K562 (cell line): ENCODE data around the gene IL1RN. TPM values are rescaled to one million over a fixed set of nuclear protein-coding genes. Genes with fewer than 3 reads are reported as not detected.

Experiments used
- ARHGAP35 ChIP-seq: fragments of 450-650 bp; IDR thresholded peaks from 2 replicates; pipeline ENCODE4 v1.6.1; 2018; ENCODE audit not compliant: partially characterized antibody
- ARID1B ChIP-seq: fragments of 450-650 bp; IDR thresholded peaks from 2 replicates; pipeline ENCODE4 v1.6.1; 2016; ENCODE audit warnings: antibody characterized with exemption, mild to moderate bottlenecking, inconsistent platforms
- CREB1 ChIP-seq, 2 experiments: sonication (generic) in 1 of 2; formaldehyde crosslinking in 1 of 2; IDR thresholded peaks; 2 replicates each; pipeline versions ENCODE4 v1.6.1 to v1.8.0; 2012 to 2022; ENCODE audit warnings: inconsistent platforms in 1 of 2, mild to moderate bottlenecking in 1 of 2, missing genetic modification reagents in 1 of 2, moderate library complexity in 1 of 2
- ETV5 ChIP-seq: sonication (generic); formaldehyde crosslinking; IDR thresholded peaks from 2 replicates; pipeline ENCODE4 v1.4.0; 2020; ENCODE audit warnings: low read depth, mild to moderate bottlenecking, missing genetic modification reagents
- GTF2E2 ChIP-seq: fragments of 200-800 bp; sonication (Bioruptor generic); IDR thresholded peaks from 2 replicates; pipeline ENCODE4 v1.6.1; 2016; ENCODE audit warnings: missing genetic modification characterization, missing compliant biosample characterization
- IFI16 ChIP-seq: fragments of 250-450 bp; sonication (Bioruptor Pico); IDR thresholded peaks from 2 replicates; pipeline ENCODE4 v2.1.2; 2022; ENCODE audit warnings: mild to moderate bottlenecking, inconsistent platforms
- JUND ChIP-seq, 2 experiments: IDR thresholded peaks; 2 replicates in 1 of 2; 3 replicates in 1 of 2; pipeline ENCODE4 v1.6.1; 2011; ENCODE audit warnings: borderline replicate concordance in 2 of 2, low read depth in 2 of 2, low read length in 2 of 2, improper control_type of control experiment in 1 of 2, missing biosample characterization in 1 of 2, missing genetic modification characterization in 1 of 2, missing genetic modification reagents in 1 of 2
- LCOR ChIP-seq: sonication (generic); formaldehyde crosslinking; IDR thresholded peaks from 2 replicates; pipeline ENCODE4 v1.8.0; 2022; ENCODE audit warnings: mild to moderate bottlenecking, missing genetic modification reagents
- MEIS2 ChIP-seq: fragments of 450-650 bp; IDR thresholded peaks from 2 replicates; pipeline ENCODE4 v1.6.1; 2014; ENCODE audit warnings: mild to moderate bottlenecking; ENCODE audit not compliant: partially characterized antibody
- NFIX ChIP-seq: fragments of 250-450 bp; sonication (Bioruptor Pico); IDR thresholded peaks from 2 replicates; pipeline ENCODE4 v1.4.0; 2020; ENCODE audit warnings: low read depth, mild to moderate bottlenecking, moderate library complexity
- NR2C2 ChIP-seq, 2 experiments: fragments of 200-800 bp in 1 of 2; sonication (Bioruptor generic) in 1 of 2; sonication (generic) in 1 of 2; formaldehyde crosslinking in 1 of 2; IDR thresholded peaks; 2 replicates each; pipeline versions ENCODE4 v1.6.1 to v1.8.0; 2016 to 2022; ENCODE audit warnings: mild to moderate bottlenecking in 1 of 2, missing compliant biosample characterization in 1 of 2, missing genetic modification characterization in 1 of 2, missing genetic modification reagents in 1 of 2
- OTX1 ChIP-seq: fragments of 450-650 bp; formaldehyde crosslinking; IDR thresholded peaks from 2 replicates; pipeline ENCODE4 v1.4.0; 2022; ENCODE audit warnings: mild to moderate bottlenecking
- STAT5A ChIP-seq: IDR thresholded peaks from 2 replicates; pipeline ENCODE4 v1.6.1; 2012; ENCODE audit warnings: low read length, inconsistent platforms, borderline replicate concordance
- SUPT5H ChIP-seq: fragments of 450-650 bp; IDR thresholded peaks from 2 replicates; pipeline ENCODE4 v1.6.1; 2016
- ZNF23 ChIP-seq: fragments of 250-450 bp; sonication (Bioruptor Pico); IDR thresholded peaks from 2 replicates; pipeline ENCODE4 v1.4.0; 2020; ENCODE audit warnings: mild to moderate bottlenecking
- ZNF41 ChIP-seq: fragments of 250-450 bp; sonication (Bioruptor Pico); conservative IDR thresholded peaks from 2 replicates; pipeline ENCODE4 v1.4.0; 2020; ENCODE audit warnings: mild to moderate bottlenecking
- polyA plus RNA-seq, 8 experiments: library from polyadenylated mRNA; depleted of rRNA in 4 of 8; stranded (reverse) in 5 of 8; unstranded in 3 of 8; fragments of >200 nt; fragmentation: Nextera tagmentation in 2 of 8; fragmentation: Illumina TruSeq in 1 of 8; extraction: Ambion mirVana in 2 of 8; extraction: Trizol in 1 of 8; gene quantifications; 2 replicates each; pipeline versions ENCODE4 v1.2.1 to v1.2.3, GENCODE V29; 2011 to 2014; ENCODE audit warnings: inconsistent platforms in 1 of 8, missing spikeins in 1 of 8
- total RNA-seq, 7 experiments: library from RNA; depleted of rRNA in 6 of 7; stranded (reverse); fragments of >200 nt in 6 of 7; fragmentation: Illumina TruSeq in 2 of 7; extraction: Trizol in 2 of 7; gene quantifications; 2 replicates each; pipeline versions ENCODE4 v1.2.1 to v1.2.3, GENCODE V29; 2011 to 2021; ENCODE audit warnings: low replicate concordance in 1 of 7
- TF ChIP-seq, protein P1 (sequence below), 2 experiments: fragments of 450-650 bp; IDR thresholded peaks; 2 replicates each; pipeline ENCODE4 v1.6.1; 2016; ENCODE audit warnings: mild to moderate bottlenecking in 2 of 2, borderline replicate concordance in 1 of 2, low read depth in 1 of 2, moderate library complexity in 1 of 2
- TF ChIP-seq, protein P2 (sequence below): fragments of 250-450 bp; sonication (Bioruptor Pico); IDR thresholded peaks from 2 replicates; pipeline ENCODE4 v1.8.0; 2021; ENCODE audit warnings: borderline replicate concordance, mild to moderate bottlenecking, moderate library complexity; ENCODE audit not compliant: poor library complexity, severe bottlenecking

Gene IL1RN
- total and polyA plus RNA-seq, 9 of the 15 experiments (the other 6 are each of a cell fraction or from before 2014, with no cell fraction given), result 0.13 TPM; not detected in 8

DNA sequence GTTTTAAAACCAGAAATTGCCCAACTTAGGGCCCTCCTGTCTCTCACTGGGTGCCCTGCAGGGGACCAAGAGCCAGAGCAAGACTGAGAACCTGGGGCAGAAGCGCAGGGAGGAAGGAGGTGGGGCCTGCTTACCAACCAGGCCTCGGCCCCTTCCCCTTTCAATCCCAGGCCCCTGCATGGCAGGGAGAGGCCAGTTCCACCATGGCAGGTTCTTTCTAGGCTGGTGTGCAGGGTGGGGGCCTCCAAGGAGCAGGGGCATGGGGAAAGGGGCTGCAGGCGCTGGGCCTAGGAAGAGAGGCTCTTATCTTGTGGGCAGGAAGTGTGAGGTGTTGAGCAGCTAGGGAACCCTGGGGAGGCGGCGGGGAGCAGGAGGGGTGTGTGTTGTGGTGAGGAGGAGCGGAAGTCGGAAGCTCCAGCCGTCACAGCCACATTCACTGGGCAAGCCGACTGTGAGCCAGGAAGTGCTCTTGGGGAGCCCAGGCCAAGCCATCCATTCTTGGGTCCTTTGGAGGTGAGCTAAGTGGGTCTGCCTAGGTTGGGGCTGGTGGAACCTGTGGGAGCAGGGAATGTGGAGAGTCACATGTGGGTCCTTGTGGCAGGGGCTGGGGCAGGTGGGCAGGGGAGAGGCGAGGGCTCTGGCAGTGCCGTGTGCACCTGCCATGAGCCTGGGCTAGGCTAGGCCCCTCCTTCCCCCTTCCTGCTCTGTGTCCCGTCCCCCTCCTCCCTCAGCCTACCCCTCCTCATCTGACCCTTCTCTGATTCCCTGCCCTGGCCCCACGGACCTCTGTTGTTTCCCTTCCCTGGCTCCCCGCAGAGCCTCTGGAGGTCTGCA lies 46.4 kb downstream of the IL1RN start, which contains the start of gene PSD4 (continued):
- TF ChIP-seq, protein P1, sequence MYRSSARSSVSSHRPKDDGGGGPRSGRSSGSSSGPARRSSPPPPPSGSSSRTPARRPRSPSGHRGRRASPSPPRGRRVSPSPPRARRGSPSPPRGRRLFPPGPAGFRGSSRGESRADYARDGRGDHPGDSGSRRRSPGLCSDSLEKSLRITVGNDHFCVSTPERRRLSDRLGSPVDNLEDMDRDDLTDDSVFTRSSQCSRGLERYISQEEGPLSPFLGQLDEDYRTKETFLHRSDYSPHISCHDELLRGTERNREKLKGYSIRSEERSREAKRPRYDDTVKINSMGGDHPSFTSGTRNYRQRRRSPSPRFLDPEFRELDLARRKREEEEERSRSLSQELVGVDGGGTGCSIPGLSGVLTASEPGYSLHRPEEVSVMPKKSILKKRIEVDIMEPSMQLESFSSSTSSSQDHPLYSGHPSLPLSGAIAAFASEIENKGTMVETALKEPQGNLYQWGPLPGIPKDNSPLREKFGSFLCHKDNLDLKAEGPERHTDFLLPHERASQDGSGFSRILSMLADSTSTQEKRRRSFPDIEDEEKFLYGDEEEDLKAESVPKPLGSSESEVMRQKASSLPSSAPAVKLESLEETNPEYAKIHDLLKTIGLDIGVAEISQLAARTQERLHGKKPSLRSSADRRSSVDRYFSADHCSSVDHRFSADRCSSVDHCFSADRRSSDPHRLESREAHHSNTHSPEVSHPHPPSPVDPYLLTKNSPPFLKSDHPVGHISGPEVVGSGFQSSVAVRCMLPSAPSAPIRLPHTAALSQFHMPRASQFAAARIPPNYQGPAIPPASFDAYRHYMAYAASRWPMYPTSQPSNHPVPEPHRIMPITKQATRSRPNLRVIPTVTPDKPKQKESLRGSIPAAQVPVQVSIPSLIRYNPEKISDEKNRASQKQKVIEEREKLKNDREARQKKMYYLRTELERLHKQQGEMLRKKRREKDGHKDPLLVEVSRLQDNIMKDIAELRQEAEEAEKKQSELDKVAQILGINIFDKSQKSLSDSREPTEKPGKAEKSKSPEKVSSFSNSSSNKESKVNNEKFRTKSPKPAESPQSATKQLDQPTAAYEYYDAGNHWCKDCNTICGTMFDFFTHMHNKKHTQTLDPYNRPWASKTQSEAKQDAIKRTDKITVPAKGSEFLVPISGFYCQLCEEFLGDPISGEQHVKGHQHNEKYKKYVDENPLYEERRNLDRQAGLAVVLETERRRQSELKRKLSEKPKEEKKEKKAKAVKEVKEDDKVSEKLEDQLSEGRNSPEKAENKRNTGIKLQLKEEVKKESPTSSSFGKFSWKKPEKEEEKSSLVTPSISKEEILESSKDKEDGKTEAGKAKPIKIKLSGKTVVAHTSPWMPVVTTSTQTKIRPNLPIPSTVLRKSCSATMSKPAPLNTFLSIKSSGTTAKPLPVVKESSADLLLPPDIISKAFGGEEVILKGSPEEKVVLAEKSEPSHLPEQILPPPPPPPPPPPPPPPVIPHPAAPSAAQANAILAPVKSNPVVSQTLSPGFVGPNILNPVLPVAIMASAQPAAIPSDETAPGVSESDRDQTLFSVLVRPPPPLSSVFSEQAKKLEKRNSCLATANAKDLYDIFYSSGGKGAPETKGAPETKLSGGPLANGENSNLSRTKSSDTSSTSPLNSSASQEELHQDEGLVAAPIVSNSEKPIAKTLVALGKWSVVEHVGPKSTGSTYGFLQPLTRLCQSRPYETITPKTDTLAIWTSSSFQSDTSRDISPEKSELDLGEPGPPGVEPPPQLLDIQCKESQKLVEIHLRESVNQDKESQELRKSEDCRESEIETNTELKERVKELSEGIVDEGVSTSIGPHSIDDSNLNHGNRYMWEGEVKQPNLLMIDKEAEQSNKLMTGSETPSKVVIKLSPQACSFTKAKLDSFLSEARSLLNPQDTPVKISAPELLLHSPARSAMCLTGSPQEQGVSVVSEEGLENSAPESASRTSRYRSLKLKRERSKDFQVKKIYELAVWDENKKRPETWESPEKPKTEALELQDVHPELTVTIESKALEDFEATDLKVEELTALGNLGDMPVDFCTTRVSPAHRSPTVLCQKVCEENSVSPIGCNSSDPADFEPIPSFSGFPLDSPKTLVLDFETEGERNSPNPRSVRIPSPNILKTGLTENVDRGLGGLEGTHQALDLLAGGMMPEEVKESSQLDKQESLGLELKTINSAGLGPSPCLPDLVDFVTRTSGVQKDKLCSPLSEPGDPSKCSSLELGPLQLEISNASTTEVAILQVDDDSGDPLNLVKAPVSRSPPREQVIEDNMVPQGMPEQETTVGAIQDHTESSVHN (IDR thresholded peaks at IDR 0.05; ENCODE audit: borderline replicate concordance in 1 of 2, low read depth in 1 of 2), result no peak
- TF ChIP-seq ARHGAP35 (no peak), JUND (IDR thresholded peaks at IDR 0.05; ENCODE audit: borderline replicate concordance, low read depth, low read length) (peak; percentile 58), JUND (tag; IDR thresholded peaks at IDR 0.05; ENCODE audit: borderline replicate concordance, low read depth, low read length) (peak; percentile 7; the same call in 1 of the 3 replicates), LCOR (CRISPR knock-in tag) (0 out of 2 replicates have a peak, but pooled peaks have one; percentile 26), SUPT5H (peak; percentile 92), NFIX (no peak), STAT5A (no peak), GTF2E2 (tag) (peak; percentile 56; the same call in 1 of the 2 replicates), ARID1B (peak; percentile 67), NR2C2 (CRISPR knock-in tag; IDR thresholded peaks at IDR 0.05) (no peak), NR2C2 (tag; IDR thresholded peaks at IDR 0.05) (peak; percentile 58; the same call in 1 of the 2 replicates), ETV5 (CRISPR knock-in tag) (peak; percentile 94), ZNF41 (CRISPR knock-in tag) (no peak), CREB1 (IDR thresholded peaks at IDR 0.05) (no peak), CREB1 (CRISPR knock-in tag; IDR thresholded peaks at IDR 0.05) (no peak; the same call in 1 of the 2 replicates), ZNF23 (no peak), MEIS2 (no peak), IFI16 (no peak), OTX1 (CRISPR knock-in tag) (peak; percentile 10; the same call in 1 of the 2 replicates)
- TF ChIP-seq, protein P2, sequence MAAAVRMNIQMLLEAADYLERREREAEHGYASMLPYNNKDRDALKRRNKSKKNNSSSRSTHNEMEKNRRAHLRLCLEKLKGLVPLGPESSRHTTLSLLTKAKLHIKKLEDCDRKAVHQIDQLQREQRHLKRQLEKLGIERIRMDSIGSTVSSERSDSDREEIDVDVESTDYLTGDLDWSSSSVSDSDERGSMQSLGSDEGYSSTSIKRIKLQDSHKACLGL (CRISPR knock-in tag), result no peak
